Activated CD4-positive, CD25-positive, alpha-beta regulatory T cell treated with anti-CD3 and anti-CD28 coated beads, Interleukin-2, amount 50 U/mL, for 72 hours (primary cell): ENCODE data around the gene SCT.
"Not testable (repeated sequence)": the region's sequence is repeated elsewhere in the genome, so short reads cannot be mapped to it uniquely, and the experiment has no call there.

Experiments
- DNase-seq: peaks from one replicate; pipeline ENCODE4 v3.0.0; 2021

SCT gene

GRCh38 chr11:626475-627307 is at the start of gene SCT:
Gene SCT (minus strand): TSS chr11:627181. CDS start chr11:627143, 38 bp downstream.
- no peak for DNase-seq

- DNase-seq, result no peak
Observed at GRCh38 chr11:674406-674805, 47.4 kb upstream of the SCT start.

GRCh38 chr11:673866-674265 is 46.9 kb upstream of the SCT start:
- no peak for DNase-seq

GRCh38 chr11:665704-666281 is 38.8 kb upstream of the SCT start:
- DNase-seq, result no peak

- no peak for DNase-seq
Observed at GRCh38 chr11:665062-665703, 38.2 kb upstream of the SCT start.

- no peak for DNase-seq
Observed at GRCh38 chr11:662689-663274, 35.8 kb upstream of the SCT start.

GRCh38 chr11:660681-661444 is 33.9 kb upstream of the SCT start:
- no peak for DNase-seq

- DNase-seq, result no peak
Observed at GRCh38 chr11:660281-660680, 33.3 kb upstream of the SCT start.

- DNase-seq, result no peak
Observed at GRCh38 chr11:659532-660085, 32.6 kb upstream of the SCT start.

- DNase-seq, result no peak
Observed at GRCh38 chr11:657691-658126, 30.7 kb upstream of the SCT start.

- no peak for DNase-seq
Observed at GRCh38 chr11:656866-657265, 29.9 kb upstream of the SCT start.

GRCh38 chr11:656426-656825 is 29.4 kb upstream of the SCT start:
- no peak for DNase-seq

- DNase-seq, result no peak
Observed at GRCh38 chr11:655036-655726, 28.2 kb upstream of the SCT start.

GRCh38 chr11:654444-654843 is 27.5 kb upstream of the SCT start:
- DNase-seq, result not testable (repeated sequence)

- DNase-seq, result no peak
Observed at GRCh38 chr11:653837-654236, 26.9 kb upstream of the SCT start.

- DNase-seq, result not testable (repeated sequence)
Observed at GRCh38 chr11:653136-653535, 26.2 kb upstream of the SCT start.

GRCh38 chr11:650482-650881 is 23.5 kb upstream of the SCT start:
- no peak for DNase-seq

GRCh38 chr11:647672-648158 is 20.7 kb upstream of the SCT start:
- not testable (repeated sequence) for DNase-seq

- no peak for DNase-seq
Observed at GRCh38 chr11:646214-646613, 19.2 kb upstream of the SCT start.

- DNase-seq, result no peak
Observed at GRCh38 chr11:645536-645935, 18.6 kb upstream of the SCT start.

GRCh38 chr11:643849-644738 is 17.1 kb upstream of the SCT start:
- DNase-seq, result no peak
